ENCODE data around the gene KTI12.

- TF ChIP-seq, protein P1, sequence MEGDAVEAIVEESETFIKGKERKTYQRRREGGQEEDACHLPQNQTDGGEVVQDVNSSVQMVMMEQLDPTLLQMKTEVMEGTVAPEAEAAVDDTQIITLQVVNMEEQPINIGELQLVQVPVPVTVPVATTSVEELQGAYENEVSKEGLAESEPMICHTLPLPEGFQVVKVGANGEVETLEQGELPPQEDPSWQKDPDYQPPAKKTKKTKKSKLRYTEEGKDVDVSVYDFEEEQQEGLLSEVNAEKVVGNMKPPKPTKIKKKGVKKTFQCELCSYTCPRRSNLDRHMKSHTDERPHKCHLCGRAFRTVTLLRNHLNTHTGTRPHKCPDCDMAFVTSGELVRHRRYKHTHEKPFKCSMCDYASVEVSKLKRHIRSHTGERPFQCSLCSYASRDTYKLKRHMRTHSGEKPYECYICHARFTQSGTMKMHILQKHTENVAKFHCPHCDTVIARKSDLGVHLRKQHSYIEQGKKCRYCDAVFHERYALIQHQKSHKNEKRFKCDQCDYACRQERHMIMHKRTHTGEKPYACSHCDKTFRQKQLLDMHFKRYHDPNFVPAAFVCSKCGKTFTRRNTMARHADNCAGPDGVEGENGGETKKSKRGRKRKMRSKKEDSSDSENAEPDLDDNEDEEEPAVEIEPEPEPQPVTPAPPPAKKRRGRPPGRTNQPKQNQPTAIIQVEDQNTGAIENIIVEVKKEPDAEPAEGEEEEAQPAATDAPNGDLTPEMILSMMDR (conservative IDR thresholded peaks at IDR 0.05 in 1 of 2, IDR thresholded peaks at IDR 0.05 in 1 of 2; ENCODE audit: extremely low read depth in 1 of 2, insufficient read depth in 1 of 2, low read depth in 1 of 2, low read length in 2 of 2) = peak; percentile 92 to 97
- no peak for TF ChIP-seq EZH2 (IDR thresholded peaks at IDR 0.05; ENCODE audit: borderline replicate concordance, low read length)
Observed at GRCh38 chr1:52002038-52002917, 31.3 kb downstream of the KTI12 start.

Measured in mammary epithelial cell (primary cell).